CD4-positive, alpha-beta T cell treated with Interleukin-4 for 4 hours (primary cell): ENCODE data around the gene MINDY3.
"Not testable (repeated sequence)": the region's sequence is repeated elsewhere in the genome, so short reads cannot be mapped to it uniquely, and the experiment has no call there.

Source experiments
- DNase-seq: peaks from one replicate; pipeline ENCODE4 v3.0.0-alpha.2; 2020

The MINDY3 gene

GRCh38 chr10:15764892-15765454 is 95.3 kb downstream of the MINDY3 start:
- DNase-seq = no peak

GRCh38 chr10:15763006-15763405 is 97.3 kb downstream of the MINDY3 start:
- no peak for DNase-seq

DNA sequence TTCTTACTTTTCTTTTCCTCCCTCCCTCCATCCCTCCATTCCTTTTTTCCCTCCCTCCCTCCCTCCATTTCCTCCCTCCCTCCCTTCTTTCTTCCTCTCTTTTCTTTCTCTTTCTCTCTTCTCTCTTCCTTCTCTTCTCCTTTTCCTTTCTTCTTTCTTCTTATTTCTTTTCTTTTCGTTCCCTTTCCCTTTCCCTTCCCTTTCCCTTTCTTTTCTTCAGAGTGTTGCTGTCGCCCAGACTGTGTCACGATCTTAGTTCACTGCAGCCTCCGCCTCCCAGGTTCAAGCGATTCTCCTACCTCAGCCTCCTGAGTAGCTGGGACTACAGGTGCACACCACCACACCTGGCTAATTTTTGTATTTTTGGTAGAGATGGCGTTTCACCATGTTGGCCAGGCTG is 98.1 kb downstream of the MINDY3 start:
- DNase-seq = not testable (repeated sequence)

- not testable (repeated sequence) for DNase-seq
Measured at GRCh38 chr10:15761224-15761623, 99.1 kb downstream of the MINDY3 start.

GRCh38 chr10:15760681-15761080 is 99.6 kb downstream of the MINDY3 start:
- no peak for DNase-seq

GRCh38 chr10:15759265-15759664 is 101.0 kb downstream of the MINDY3 start:
- DNase-seq = no peak

GRCh38 chr10:15758618-15759017 is 101.7 kb downstream of the MINDY3 start:
- no peak for DNase-seq

GRCh38 chr10:15754937-15755336 is 105.4 kb downstream of the MINDY3 start:
- DNase-seq = no peak

DNA sequence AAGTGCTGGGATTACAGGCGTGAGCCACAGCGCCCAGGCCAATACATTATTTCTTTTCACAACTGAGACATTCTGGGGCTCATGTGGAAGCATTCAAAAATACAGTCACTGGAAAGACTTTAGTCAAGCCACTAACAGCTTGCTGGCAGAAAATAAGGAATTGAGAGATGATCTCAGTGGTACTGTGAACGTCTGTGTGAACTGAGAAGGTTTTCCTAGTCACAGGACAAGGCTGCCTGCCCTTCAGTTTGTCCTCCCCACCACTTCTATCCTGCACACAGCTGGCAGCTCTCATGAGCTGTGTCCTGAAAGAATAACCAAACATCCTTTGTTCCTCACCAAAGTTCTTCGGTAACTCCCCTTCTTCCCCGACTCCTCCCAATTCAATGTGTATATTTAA is 109.3 kb downstream of the MINDY3 start:
- DNase-seq = no peak

GRCh38 chr10:15748126-15748525 is 112.2 kb downstream of the MINDY3 start:
- DNase-seq = no peak

- DNase-seq = no peak
Measured at GRCh38 chr10:15747632-15748031, 112.7 kb downstream of the MINDY3 start.

- DNase-seq = no peak
Measured at GRCh38 chr10:15745751-15746150, 114.6 kb downstream of the MINDY3 start.

DNA sequence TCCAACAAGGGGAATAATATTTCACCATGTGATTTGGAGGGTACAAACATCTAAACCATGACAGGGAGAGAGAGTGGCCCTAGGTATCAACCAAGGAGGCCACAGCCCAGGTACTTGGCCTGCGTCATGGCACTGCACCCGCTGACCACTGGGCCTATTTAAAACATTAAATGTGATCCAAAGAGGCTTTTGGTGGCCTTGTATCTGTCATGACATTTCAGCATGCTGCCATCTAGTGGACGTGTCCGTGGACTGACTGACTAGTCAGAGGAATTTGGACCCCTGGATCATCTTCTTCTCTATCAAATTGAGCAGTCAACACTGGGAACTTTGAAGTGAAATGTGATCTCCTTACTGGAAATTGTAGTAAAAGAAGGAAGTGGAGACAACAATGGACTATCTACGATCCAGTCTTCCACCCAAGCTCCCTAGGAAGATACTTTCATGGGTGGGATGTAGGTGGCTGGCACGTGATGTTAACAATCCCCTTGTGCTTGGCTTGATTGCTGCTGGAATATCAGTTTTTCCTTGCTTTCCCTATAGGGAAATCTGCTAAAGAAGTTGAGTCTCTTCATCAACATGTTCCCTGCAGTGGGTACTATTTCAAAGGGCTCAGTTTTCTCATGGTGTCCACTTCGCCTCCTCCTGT is 116.0 kb downstream of the MINDY3 start:
- DNase-seq = peak; percentile 34

DNA sequence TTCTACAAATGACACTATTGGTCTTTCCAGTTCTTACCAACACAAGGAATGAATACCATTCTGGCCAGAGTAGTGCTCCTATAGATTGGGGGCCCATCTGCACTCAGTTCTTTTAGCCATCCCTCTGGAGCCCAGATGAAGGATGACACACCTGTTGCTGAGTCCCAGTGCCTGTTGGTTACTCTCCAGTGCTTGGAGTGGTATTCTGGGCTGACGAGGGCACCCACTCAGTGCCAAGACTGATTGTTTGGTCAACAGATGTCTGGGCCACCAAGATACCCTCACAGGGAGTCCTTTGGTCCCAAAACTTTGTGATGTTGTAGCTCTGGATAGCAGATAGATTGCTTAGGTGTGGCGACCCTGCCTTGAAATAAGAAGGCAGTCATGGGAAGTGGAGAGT is 116.9 kb downstream of the MINDY3 start:
- no peak for DNase-seq

DNA sequence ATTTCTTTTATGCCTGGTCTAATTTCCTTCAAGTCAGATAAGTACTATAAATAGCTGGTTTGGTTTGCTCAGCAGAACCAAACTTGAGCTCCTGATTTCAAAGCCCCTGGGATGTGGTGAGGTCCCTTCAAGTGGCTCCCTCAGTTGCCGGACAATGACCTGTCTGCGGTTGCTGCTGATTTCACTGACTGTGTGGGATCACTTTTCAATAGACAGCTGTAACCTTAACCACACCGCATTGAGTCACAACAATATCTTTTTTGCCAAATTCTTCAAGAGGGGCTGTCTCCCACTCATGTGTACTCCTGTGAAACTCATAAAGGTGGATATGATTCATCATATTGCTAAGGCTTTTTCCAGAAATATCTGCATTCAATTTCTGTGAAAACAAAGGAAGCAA is 117.5 kb downstream of the MINDY3 start:
- DNase-seq = no peak

DNA sequence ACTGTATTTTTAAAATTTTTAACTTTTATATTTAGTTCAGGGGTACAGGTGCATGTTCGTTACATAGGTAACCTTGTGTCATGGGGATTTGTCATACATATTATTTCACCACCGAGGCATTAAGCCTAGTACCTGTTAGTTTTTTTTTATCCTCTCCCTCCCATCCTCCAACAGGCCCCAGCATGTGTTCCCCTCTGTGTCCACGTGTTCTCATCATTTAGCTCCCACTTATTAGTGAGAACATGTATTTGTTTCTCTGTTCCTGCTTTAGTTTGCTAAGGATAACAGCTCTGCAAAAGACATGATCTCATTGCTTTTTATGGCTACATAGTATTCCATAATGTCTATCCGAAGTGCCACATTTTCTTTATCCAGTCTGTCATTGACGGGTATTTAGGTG is 118.2 kb downstream of the MINDY3 start:
- no peak for DNase-seq

DNA sequence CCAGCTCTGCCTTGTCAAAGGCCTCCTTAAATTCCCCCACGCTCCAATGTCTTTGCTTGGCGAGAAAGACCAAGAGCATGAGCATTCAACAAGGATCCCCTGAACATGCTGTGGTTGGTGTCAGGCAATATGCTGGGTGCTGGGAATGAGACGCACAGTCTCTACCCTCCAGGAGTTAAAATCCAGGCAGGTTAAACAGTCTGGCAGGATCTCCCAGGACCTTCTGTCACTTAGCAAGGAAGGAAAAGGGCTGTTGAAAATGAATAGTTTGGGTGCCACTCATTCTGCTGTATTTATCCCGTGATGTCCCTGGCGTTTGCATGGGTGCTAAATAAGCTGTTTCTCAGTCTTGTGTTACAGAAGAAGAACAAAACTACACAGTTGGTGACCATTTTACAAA is 118.7 kb downstream of the MINDY3 start:
- no peak for DNase-seq

DNA sequence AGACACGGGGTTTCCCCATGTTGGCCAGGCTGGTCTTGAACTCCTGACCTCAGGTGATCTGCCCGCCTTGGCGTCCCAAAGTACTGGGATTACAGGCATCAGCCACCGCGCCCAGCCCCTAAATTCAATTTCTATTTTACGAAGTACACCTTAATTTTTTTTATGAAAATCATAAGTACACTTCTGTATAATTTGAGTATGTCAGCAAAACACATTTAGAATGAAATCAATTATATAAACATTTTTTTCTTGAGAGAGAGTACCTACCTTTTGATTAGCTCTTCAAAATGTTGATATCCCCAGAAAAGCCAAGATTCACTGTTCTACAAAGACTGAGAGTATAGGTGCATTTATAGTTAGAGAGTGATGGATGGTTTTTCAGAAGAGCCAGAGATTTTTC is 120.0 kb downstream of the MINDY3 start:
- DNase-seq = no peak

GRCh38 chr10:15739254-15739970 is 120.9 kb downstream of the MINDY3 start:
- DNase-seq = no peak

DNA sequence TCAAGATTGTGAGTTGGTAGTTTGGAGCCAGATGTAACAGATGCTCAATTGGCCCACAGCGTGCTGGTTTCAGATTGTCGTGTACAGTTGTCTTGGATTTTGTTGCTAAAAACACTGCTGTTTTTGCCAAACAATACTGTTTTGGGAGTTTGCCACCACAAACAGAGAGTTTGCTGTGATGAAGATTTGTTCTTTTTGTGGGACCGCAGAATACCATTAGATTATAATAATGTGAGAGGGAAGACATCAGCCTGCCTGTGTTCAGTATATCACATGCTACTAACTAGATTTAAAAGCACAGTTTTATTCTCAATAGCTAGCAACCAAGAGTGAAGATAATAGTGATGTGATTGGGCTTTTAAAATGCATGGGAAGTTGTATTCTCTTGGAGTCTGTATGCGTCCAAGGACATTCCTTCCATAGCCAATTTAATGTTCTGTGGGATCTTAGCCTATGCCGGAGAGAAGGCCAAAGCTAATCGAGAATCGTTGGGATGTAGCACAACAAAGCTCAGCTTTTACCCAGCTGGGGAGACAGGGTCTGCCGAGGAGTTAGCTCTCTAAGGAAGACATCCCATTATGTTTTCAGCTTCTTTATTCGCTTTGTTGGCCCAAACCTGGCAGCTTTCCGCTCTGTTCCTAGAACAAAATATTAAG is 121.9 kb downstream of the MINDY3 start:
- DNase-seq = no peak

DNA sequence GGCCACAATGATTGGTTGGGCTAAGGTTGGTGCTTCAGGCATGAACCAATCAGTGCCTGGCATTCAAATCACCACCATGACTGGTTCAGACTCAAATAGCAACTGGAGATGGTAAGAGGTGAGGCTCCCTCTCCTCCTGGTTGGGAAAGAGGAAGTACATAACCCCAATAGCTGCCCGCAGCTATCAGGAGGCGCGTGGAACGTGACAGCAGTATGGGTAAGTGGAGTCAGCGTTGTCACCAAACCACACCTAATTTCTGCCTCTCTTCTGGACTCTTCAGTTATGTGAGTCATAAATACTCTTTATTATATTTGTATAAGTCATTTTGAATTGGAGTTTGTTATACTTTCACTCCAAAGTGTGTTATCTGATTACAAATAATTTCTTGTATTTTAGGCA is 122.7 kb downstream of the MINDY3 start:
- DNase-seq = no peak

GRCh38 chr10:15735763-15736162 is 124.5 kb downstream of the MINDY3 start:
- no peak for DNase-seq

DNA sequence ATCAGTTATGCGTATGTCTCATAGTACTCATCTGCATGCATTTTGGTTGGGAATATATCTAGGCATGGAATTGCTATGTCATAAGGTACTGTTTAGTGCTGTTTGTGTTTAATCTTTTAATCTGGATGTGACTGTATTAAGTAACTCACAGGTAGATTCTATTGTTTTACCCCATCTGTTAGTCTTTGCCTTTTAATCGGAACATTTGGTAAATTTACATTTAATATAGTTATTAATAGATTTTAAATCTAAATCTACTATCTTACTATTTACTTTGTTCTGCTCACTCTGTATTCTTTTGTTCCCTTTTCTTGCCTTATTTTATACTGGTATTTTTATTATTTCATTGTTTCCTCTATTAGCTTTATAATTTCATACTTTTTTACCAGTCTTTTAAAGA is 130.0 kb downstream of the MINDY3 start:
- no peak for DNase-seq

DNA sequence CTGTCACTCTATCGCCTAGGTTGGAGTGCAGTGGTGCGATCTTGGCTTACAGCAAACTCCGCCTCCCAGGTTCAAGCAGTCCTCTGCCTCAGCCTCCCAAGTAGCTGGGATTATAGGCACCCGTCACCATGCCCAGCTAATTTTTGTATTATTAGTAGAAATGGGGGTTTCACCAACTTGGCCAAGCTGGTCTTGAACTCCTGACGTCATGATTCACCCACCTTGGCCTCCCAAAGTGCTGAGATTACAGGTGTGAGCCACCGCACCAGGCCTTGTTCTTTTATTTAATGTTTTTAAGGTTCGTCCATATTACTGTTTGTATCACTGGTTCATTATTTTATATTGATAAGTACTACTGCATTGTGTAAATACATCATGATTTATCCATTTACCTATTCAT is 130.4 kb downstream of the MINDY3 start:
- no peak for DNase-seq
